SIG-M5 (cell line): ENCODE data around the gene DMGDH.
"Not testable (repeated sequence)": the region's sequence is repeated elsewhere in the genome, so short reads cannot be mapped to it uniquely, and the experiment has no call there.

Experiments used
- DNase-seq: peaks from one replicate; lab custom pipeline; 2025; lab: John Stamatoyannopoulos, UW

The DMGDH gene

DNA sequence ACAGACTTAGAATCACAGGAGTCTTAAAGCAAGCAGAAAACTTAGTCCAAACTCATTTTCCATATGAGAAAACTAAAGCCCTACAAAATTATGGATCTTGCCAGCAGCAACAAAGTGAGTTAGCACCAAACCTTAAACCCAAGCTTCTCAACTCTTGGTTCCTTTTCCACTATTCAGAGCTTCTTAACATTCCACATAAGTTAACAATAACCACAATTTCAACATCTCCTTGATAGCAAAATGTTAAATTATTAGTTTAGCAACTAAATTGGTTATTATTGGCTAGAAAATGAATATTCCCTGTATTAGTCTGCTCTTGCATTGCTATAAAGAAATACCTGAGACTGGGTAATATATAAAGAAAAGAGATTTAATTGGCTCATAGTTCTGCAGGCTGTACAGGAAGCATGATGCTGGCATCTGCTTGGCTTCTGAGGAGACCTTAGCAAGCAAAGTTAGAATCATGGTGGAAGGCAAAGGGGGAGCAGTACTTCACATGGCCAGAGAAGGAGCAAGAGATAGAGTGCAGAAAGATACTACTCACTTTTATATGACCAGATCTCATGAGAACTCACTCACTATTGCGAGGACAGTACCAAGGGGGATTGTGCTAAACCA, 58.1 kb downstream of the DMGDH start:
- DNase-seq, result no peak

GRCh38 chr5:79008362-79008761, 61.1 kb downstream of the DMGDH start:
- DNase-seq, result no peak

- no peak for DNase-seq
Measured at GRCh38 chr5:79007872-79008271, 61.6 kb downstream of the DMGDH start.

GRCh38 chr5:79005936-79006631, 63.4 kb downstream of the DMGDH start:
- no peak for DNase-seq

DNA sequence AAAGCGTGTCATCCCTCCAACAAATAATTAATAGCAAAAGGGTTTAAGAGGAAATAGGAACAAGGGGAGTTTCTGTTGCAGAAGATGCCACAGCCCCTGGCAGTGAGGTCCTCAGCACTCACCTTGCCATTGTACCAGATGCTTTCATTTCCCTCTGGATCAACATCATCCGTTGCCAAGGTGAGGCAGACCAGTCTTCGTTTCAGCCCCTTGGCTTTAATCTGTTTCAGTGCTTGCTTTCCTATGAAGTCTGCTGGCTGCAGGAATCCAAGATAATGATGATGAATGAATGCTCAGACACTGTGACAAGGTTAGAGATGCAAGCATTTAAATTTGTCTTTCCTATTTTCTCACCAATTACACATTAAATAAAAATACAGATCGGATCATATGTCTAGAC, 64.3 kb downstream of the DMGDH start:
- DNase-seq, result no peak

GRCh38 chr5:79002374-79002773, 67.1 kb downstream of the DMGDH start:
- no peak for DNase-seq

- no peak for DNase-seq
Measured at GRCh38 chr5:79001471-79001870, 68.0 kb downstream of the DMGDH start.

GRCh38 chr5:78997090-78997489, 72.4 kb downstream of the DMGDH start:
- DNase-seq, result no peak

GRCh38 chr5:78995521-78996007, 73.9 kb downstream of the DMGDH start:
- no peak for DNase-seq

DNA sequence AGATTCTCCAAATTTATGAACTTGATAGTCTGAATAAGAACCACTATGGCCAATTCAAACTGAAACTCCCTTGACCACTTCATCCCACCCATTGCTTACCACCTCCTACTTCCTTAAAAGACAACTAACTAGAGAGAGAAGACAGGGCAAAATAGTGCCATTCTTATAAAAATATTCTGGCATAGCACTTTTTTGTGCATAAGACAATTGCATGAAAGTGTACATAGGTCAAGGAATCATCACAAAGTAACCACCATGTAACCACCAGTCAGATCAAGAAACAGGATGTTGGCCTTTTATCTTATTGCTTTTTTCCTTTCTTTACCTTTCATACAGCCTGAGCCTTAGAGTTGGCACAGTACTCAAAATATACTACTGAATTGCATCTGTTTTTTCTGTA, 76.3 kb downstream of the DMGDH start:
- DNase-seq, result no peak

DNA sequence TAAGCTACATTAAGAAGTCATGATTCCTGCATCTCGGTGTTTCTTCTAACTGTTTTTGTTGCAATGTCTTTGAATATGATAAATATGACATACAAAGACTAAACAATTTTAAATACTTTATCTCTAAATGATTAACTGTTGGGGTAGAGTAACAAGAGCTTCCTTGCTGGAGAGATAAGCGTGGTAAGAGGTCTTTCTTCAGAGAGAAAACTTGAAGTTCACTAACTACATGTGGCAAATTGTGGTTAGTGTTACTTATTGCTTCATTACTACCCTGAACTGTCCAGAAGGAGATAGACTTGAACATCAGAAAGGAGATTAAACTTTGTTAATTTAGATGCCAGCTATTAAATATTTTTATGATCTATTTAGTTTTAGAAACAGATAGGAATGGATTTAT, 77.3 kb downstream of the DMGDH start:
- DNase-seq, result no peak

DNA sequence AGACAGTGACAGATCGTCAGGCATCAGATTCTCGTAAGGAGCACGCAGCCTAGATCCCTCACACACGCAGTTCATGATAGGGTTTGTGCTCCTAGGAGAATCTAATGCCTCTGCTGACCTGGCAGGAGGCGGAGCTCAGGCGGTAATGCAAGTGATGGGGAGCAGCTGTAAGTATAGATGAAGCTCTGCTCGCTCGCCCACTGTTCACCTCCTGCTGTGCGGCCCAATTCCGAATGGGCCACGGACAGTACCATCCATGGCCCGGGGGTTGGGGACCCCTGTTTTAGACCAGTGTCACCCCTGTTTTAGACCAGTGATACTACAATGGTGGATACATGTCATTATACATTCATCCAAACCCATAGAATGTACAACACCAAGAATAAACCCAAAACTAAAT, 80.4 kb downstream of the DMGDH start:
- no peak for DNase-seq

DNA sequence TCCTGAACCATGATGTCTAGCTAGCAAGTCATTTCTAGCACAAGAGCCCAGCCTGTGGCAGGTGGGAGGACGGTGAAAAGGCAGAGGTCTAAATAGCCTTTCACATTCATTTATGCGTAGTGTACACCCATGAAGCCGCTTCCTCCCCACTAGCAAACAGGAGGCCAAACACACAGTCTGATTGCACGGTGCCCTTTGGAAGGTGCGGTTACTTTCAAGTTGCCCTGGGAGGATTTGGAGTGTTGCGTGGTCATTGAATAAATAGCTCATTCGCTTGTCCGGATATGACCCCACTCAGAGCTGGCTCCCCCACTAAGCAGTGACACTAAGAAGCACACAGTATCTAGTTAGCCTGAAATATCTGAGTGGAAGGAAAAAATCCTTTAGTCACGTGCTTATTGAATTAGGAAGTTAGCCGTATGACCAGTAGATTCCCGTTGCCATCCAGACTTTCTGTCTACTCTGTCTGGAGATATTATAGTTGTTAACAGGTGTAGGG, 83.7 kb downstream of the DMGDH start:
- DNase-seq, result no peak

DNA sequence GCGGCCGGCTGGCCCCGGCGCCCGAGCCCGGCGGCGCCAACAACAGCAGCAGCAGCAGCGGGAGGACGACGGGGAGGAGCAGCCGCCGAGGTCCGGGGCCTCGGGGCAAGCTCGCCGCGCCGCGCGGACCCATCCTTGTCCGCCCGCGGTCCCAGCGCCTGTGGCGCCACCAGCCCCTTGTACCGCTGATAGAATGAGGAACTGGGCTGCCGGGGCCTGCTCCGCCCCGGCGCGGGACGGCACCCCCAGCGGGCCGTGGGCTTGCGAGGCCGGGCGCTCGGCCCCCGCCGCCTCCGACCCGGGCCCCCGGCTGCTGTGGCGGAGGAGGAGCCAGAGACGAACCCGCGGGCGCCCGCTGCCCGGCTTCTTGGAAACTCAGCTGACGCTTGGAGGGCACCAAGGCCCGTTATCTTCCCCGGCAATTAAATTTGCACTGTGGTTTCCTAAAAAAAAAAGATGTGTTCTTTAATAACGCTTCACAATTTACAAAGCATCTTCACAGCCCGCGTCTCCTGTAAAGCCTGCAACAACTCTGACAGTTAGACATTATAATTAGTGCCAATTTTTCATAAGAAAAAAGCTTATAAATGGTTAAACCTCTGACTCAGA, 84.3 kb downstream of the DMGDH start, which contains the start of gene ARSB:
Gene ARSB, minus strand, starts transcription at position 195 of the 609 bp plus-strand sequence. Its CDS starts 62 bp downstream, at position 133.
- no peak for DNase-seq

GRCh38 chr5:78984439-78985115, 84.9 kb downstream of the DMGDH start:
- DNase-seq, result no peak

- DNase-seq, result no peak
Measured at GRCh38 chr5:78983601-78984438, 85.7 kb downstream of the DMGDH start.

GRCh38 chr5:78983194-78983593, 86.3 kb downstream of the DMGDH start:
- DNase-seq, result not testable (repeated sequence)

GRCh38 chr5:78979909-78980308, 89.6 kb downstream of the DMGDH start:
- peak; percentile 19 for DNase-seq

- DNase-seq, result no peak
Measured at GRCh38 chr5:78979117-78979742, 90.2 kb downstream of the DMGDH start.

DNA sequence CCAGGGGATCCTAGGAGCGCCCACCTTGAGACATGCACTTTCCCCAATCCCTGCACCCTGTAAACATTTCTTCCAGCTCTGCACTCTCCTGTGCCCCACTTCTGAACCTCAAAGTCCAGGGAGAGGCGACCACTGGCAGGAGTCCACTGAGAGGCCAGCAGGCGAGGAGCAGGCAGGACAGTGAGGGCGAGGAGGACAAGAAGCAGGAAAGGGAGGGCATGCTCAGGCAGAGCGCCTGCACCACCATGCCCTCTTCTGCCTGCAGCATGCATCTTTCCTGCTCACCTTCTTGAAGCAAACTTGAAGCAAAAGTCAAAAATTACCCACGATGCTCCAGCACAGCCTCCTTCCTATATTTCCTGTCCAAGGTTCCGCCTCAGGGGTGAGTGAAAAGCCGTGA, 94.4 kb downstream of the DMGDH start:
- no peak for DNase-seq

GRCh38 chr5:78974601-78975000, 94.9 kb downstream of the DMGDH start:
- no peak for DNase-seq
